GM18526 (cell line): Measurements from ENCODE around the gene MAPK1.

Experiments
- POLR2A ChIP-seq: IDR thresholded peaks from 3 replicates; pipeline ENCODE4 v1.6.1; 2011; ENCODE audit not compliant: insufficient read length; ENCODE audit errors: extremely low read depth

Gene MAPK1

DNA sequence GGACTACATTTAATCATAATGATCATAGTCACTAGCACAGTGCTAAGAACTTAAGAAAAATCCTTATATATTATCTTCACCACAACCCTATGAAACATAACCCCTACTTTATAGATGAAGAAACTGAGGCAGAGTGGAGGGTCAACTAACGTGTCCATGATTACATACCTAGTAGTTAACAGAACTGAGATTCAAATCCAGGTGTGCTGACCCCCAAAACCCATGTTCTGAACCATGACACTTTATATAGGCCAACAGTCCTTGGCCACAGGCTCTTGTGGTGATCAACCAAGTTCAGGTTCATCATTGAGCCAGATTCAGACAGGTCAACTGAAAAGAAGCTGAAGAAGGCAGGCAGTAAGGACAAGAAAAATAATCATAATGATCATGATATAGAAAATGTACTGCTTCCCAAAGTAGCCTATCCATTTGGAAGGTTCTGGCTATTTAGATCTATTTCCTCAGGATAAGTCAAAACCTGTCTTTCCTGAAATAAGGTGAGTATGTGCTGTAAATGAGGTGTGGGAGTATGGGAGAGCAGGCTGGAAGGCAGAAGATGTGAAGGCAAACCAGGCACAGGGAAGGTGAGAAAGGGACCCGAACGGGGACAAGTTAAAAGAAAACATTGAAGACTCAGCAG, 39.7 kb downstream of the MAPK1 start:
- no peak for TF ChIP-seq POLR2A

DNA sequence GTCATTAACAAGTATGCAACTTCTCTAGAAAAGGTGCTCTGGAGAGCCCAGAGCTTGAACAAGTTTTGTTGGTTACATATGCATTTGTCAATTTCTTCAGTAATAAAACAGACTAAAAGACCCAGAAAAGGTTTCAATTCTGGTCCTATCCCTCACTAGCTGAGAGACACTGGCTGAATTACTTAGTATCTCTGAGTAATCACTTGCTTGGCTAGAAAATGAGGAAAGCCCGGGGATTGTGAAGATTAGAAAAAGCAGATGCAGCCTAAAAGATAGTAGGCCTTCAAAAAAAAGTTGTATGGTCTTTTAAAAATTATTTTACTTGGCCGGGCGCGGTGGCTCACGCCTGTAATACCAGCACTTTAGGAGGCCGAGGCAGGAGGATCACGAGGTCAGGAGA, 41.2 kb downstream of the MAPK1 start:
- TF ChIP-seq POLR2A, result no peak

DNA sequence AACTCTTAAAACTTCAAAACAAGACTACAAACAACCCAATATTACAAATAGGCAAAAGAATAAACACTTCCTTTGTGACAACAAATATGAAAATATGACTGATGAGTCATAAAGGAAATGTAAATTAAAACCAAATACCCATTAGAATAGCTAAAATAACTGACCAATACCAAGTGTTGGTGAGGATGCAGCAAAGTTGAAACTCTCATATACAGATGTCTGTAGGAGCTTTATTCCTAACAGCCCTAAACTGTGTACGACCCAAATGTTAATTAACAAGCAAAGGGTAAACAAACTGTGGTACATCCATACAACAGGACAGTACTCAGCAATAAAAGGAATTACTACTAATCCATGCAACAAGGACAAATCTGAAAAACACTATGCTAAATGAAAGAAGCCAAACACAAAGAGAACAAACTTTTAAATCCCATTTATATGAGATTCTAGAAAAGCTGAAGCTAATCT, 43.0 kb downstream of the MAPK1 start:
- TF ChIP-seq POLR2A, result no peak

DNA sequence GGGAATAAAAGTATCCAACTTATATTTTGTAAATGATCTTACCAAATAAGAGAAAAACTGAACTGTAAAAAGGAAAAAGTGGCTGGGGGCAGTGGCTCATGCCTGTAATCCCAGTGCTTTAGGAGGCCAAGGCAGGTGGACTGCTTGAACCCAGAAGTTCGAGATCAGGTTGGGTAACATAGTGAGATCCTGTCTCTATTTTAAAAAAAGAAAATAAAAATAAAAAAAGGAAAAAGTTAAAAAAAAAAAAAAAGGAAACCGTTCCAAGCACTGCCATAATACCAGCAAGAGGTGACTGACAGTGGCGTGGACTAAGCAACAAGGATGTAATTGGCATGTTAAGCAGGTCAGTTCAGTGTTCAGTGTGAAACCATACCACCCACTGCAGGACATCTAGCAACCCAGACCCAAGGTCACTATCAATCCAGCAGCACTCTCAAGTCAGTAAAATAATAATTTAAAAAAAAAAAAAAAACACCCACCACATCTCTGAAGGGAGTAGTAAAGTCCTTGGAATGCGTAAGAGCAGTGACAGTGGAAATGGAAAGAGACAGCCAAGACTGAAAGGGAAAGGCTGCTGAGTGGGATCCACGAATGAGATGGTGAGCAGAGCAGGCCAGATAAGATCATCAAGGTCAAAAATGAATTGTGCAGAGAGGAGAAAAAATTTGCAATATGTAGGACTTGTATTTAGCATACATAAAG, 43.6 kb downstream of the MAPK1 start:
- no peak for TF ChIP-seq POLR2A

DNA sequence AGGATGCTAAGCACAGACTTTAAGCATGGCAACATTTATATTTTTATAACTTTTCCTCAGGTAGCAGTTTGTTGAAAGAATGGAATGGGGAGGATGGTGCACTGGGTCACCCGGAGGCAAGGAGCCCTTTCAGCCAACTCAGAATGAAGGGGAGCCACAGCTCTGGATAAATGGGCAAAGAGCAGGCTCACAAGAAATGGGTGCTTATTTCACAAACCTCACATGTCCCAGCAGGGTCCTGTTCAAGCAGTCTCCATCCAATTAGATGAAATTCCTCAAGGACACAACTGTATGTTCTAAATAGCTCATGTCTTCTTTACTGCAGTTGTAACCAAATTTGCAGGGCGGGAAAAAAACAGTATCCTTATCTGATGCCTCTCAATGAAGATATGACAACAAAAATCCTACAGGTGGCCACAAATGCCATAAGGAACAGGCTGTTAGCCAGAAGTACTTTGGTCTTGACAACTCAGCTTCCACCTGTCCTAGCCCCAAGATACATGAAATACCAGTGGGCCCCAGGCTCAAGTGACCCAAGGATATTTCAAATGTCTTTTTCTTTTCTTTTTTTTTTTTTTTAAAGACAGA, 48.2 kb downstream of the MAPK1 start:
- no peak for TF ChIP-seq POLR2A

DNA sequence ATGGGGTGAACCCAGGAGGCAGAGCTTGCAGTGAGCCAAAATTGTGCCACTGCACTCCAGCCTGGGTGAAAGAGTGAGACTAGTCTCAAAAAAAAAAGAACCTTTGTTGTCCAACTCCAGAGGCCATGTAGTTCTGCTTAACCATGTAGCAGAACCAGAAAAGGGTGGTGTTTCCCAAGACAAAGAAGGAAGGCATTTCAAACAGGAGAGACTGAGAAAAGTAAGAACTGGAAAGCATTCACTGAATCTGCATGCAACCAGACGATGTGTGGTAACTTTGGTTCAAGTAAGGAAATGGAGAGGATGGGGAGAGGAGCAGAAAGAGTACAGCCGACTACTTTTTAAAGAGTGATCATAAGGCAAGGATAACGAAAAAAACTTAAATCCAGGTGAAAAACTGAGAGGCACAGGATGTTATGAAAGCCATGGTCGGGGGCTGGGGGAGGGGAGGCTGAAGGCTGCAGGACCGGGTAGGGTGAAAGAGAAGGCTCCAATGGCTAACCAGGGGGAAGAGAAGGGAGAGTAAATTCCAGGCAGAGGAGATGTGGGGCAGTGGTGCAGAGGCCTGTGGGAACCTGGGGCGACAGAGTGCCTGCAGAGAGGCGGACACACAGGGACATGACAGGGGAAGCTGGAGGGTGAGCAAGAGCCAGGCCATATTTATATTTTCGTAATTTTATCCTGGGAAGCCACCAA, 48.8 kb downstream of the MAPK1 start:
- TF ChIP-seq POLR2A, result no peak

DNA sequence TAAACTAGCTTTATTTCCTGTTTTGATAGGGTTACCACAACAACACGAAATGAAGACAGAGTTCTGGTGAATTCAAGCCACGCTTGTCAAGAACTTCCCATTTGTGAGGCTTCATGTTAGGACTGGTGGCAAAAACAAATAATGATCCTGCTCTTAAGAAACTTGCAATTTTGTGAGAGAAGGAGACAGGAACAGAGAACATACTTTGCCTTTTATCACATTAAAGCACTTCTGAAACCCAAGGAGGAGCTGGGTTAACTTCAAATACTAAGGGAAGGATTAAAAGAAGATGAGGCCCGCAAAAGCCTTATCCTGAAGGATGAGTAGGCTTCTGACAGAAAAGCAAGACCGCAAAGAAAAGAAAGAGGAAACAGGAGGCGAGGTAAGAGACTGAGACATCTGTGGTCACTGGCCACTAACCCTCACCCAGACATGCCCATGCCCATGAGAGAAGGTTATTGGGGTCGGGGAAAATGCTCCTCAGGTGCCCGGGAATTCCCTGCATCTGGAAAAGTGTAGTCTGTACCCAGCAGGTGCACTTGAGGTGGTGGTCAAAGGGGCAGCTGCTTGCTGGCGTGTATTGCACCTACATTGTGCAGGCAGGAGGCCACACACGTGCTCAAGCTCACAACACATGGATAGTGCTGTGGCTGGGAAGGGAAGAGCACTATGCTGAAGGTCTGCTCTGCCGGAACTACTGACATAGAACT, 50.5 kb downstream of the MAPK1 start:
- no peak for TF ChIP-seq POLR2A

DNA sequence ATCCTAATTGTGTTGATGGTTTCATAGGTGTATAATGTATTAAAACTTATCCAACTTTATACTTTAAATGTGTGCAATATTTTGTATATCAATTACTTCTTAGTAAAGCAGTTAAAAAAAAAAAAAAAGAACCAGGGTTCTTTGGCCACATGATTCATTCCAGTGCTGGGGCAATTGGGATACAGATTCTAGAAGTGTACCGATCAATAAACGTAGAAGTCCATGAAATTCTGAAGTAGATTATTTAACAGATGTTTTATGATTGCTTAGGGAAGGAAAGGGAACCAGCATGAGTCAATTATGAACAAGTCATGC, 51.0 kb downstream of the MAPK1 start:
- TF ChIP-seq POLR2A, result no peak

DNA sequence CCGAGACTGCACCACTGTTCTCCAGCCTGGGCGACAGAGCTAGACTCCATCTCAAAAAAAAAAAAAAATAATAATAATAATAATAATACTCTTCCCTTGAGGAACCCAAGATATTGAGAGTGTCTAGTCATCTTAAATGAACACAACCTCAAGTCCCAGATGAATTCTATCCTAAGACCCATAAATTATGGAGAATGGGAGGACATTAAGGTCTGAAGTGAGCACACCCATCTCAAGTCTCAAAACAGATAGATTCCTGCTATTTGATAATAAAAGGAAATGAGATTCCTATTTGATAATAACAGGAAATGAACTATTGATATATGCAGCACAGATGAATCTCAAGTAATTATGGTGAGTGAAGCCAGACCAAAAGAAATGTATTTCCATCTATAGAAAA, 51.5 kb downstream of the MAPK1 start:
- no peak for TF ChIP-seq POLR2A

DNA sequence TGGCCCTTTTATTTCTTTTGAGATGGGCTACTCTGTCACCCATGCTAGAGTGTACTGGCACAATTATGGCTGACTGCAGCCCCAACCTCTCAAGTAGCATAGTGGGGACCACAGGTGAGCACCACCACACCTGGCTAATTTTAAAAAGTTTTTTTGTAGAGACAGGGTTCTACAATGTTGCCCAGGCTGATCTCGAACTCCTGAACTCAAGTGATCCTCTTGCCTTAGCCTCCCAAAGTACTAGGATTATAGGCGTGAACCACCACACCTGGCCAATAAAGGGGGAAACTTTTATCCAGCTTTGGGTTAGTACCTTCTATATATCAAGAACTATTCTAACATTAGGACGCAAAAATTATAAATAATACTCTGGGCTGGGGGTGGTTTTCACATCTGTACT, 52.1 kb downstream of the MAPK1 start:
- TF ChIP-seq POLR2A, result no peak

DNA sequence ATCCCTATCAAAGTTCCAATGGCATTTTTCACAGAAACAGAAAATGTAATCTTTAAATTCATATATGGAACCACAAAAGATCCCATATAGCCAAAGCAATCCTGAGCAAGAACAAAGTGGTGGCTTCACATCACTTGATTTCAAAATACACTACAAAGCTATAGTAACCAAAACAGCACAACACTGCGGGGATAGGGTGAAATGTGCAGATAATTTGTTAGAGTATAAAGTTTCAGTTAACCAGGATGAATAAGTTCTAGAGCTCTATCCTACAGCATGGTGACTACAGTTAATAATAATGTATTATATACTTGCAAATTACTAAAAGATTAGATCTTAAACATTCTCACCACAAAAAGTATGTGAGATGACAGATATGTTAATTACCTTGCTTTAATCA, 55.5 kb downstream of the MAPK1 start:
- no peak for TF ChIP-seq POLR2A

DNA sequence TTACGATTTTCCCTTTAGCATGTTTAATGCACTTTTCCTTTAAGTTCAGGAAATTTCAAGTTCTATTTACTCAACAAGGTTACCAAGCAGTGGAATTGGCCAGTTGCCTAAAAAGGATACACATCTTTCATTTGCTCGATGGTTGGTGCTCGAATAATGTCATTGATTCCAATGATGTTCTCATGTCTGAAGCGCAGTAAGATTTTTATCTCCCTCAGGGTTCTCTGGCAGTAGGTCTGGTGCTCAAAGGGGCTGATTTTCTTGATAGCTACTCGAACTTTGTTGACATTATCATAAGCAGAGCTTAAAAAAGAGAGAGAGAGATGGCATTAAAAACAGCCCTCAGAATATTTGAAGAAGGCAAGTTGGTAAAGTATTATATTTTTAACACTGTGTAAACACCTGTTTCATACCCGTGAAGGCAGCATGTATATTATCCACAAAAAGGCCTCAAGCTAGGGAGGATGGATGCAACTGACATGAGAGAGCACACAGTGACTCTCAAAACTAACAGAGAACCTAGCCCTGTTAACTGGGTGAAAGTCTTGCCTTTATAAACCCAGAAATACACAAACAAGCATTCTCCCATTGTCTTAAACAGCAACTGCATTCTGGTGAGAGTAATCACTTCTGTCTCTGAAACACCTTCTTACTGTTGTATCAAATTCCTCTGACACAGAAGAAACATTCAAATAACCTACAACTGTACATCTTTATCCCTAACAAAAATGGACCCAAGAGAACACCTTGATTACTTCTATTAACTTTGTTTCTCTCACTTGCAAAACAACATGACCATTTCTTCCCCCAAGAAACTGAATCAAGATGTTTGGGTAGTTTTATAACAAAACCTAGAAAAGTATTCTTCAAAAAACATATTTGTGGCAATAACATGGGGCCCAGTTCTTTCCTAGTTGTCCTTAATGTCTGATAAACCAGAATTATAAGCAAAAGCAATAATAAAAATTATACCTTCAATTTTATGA, 59.6 kb downstream of the MAPK1 start:
- no peak for TF ChIP-seq POLR2A

DNA sequence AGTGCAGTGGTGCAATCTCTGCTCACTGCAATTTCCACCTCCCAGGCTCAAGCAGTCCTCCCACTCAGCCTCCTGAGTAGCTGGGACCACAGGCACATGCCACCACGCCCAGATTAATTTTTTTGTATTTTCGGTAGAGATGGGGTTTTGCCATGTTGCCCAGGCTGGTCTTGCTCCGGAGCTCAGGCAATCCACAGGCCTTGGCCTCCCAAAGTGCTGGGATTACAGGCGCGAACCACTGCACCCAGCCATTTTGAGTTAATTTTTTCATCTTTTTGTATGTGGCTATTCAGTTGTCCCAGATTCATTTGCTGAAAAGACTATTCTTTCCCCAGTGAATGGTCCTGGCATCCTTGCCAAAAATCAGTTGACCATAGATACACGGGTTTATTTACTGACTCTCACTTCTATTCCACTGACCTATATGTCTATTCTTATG, 63.6 kb downstream of the MAPK1 start:
- no peak for TF ChIP-seq POLR2A

DNA sequence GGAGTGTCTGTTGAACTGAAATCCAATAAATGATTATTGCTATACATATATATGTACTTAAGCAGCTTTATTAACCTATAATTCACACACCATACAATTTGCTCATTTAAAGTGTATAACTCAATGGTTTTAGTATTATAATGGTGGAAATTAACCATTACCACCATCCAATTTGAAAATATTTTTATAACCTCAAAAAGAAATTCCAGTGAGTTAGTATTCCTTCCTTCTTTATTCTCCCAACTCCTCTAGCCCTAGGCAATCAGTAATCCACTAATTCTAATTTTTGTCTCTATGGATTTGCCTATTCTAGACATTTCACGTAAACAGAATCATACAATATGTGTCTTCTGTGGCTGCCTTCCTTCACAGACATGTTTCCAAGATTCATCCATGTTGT, 64.8 kb downstream of the MAPK1 start:
- TF ChIP-seq POLR2A, result no peak
